GM12872 (cell line): ENCODE data around the gene SENP7.

Experiments
- CTCF ChIP-seq: IDR thresholded peaks from 3 replicates; pipeline ENCODE4 v1.5.1; 2011; ENCODE audit warnings: low read depth, mild to moderate bottlenecking, low read length, moderate library complexity; ENCODE audit not compliant: insufficient read depth

The SENP7 gene

DNA sequence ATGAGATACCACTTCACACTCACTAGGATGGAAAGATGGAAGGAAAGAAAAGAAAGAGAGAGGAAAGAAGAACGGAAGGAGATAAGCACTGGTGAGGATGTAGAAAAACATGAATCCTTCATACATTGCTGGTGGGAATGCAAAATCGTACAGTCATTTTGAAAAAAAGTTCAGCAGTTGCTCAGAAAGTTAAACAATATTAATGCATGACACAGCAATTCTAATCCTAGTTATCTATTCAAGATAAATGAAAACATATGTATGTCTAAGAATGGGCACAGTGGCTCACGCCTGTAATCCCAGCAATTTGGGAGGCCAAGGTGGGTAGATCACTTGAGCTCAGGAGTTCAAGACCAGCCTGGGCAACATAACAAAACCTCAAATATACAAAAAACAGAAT lies 59.1 kb downstream of the SENP7 start:
- no peak for TF ChIP-seq CTCF

GRCh38 chr3:101433652-101434051 lies 79.4 kb downstream of the SENP7 start:
- no peak for TF ChIP-seq CTCF

- TF ChIP-seq CTCF: no peak
Measured at GRCh38 chr3:101423984-101424888, 88.8 kb downstream of the SENP7 start.

DNA sequence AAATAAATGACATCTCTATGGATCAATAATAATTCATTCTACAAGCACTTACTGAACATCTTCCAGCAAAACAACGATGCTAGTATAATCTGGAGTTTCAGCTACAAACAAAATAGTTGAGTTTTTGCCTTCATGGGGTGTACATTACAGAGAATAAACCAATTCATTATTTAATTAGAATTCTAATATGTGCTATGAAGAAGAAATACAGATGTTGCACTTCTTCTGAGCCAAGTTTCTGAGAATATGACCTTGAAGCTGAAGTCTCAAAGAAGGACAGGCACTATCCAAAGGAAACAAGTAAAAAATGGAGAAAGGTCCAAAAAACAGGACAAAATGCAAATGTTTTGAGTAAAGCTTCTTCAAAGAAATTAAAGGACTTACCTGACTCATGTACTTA lies 94.2 kb downstream of the SENP7 start:
- TF ChIP-seq CTCF: no peak

- TF ChIP-seq CTCF: no peak
Measured at GRCh38 chr3:101414121-101414520, 98.9 kb downstream of the SENP7 start.

GRCh38 chr3:101413656-101414055 lies 99.4 kb downstream of the SENP7 start:
- no peak for TF ChIP-seq CTCF

DNA sequence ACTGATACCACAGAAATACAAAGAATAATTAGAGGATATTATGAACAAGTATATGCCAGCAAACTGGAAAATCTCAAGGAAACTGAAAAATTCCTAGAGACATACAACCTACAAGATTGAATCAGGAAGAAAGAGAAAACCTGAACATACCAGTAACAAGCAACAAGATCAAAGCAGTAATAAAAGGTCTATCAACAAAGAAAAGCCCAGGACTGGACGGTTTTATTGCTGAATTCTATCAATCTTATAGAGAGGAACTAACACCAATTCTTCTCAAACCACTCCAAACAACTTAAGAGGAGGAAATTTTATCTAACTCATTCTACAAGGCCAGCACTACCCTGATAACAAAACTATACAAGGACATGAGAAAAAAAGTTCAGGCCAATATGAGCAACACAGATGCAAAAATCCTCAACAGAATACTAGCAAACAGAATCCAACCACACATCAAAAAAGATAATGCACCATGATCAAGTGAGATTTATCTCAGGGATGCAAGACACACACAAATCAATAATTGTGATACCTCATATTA lies 121.5 kb downstream of the SENP7 start:
- no peak for TF ChIP-seq CTCF
